Keratinocyte (primary cell): ENCODE data around the gene TMC5. TPM values are rescaled to one million over a fixed set of nuclear protein-coding genes. Genes with fewer than 3 reads are reported as not detected.

ENCODE experiments used
- DNase-seq: peaks from one replicate; pipeline ENCODE4 v3.0.0-alpha.2; 2011; ENCODE audit warnings: low read depth, missing footprints, low spot score
- FAIRE-seq: peaks from 2 replicates; lab custom pipeline; 2011; peaks lifted over from hg19 to GRCh38; lab: Jason Lieb, UNC
- H2AFZ ChIP-seq: 2 replicates; pipeline ENCODE4 v1.6.0; 2012; ENCODE audit warnings: low read length, control low read depth, inconsistent platforms; ENCODE audit not compliant: control insufficient read depth
- H3K27ac ChIP-seq: 2 replicates; pipeline ENCODE4 v1.5.1; 2011; ENCODE audit warnings: low read length; ENCODE audit not compliant: control insufficient read depth, insufficient read depth
- H3K27me3 ChIP-seq: 3 replicates; pipeline ENCODE4 v1.6.0; 2011; ENCODE audit warnings: low read length; ENCODE audit not compliant: control insufficient read depth, insufficient read depth; ENCODE audit errors: extremely low read depth
- H3K36me3 ChIP-seq, 2 experiments: 2 replicates in 1 of 2; 3 replicates in 1 of 2; pipeline ENCODE4 v1.5.1; 2011; ENCODE audit warnings: low read length in 2 of 2, mild to moderate bottlenecking in 1 of 2; ENCODE audit not compliant: control insufficient read depth in 2 of 2, insufficient read depth in 2 of 2; ENCODE audit errors: extremely low read depth in 1 of 2
- H3K4me1 ChIP-seq: 3 replicates; pipeline ENCODE4 v1.5.1; 2011; ENCODE audit warnings: low read length; ENCODE audit not compliant: control insufficient read depth, insufficient read depth; ENCODE audit errors: extremely low read depth
- H3K4me2 ChIP-seq: 3 replicates; pipeline ENCODE4 v1.6.0; 2011; ENCODE audit warnings: low read depth, low read length; ENCODE audit not compliant: control insufficient read depth, insufficient read depth; ENCODE audit errors: extremely low read depth
- H3K4me3 ChIP-seq, 3 experiments: fragments of 200-600 bp in 1 of 3; sonication (generic) in 1 of 3; 2 replicates in 2 of 3; 3 replicates in 1 of 3; pipeline ENCODE4 v1.5.1; 2011 to 2016; ENCODE audit warnings: low read length in 3 of 3, mild to moderate bottlenecking in 3 of 3, control low read depth in 2 of 3, inconsistent platforms in 1 of 3, low read depth in 1 of 3, mixed read lengths in 1 of 3, mixed run types in 1 of 3, moderate library complexity in 1 of 3; ENCODE audit not compliant: control insufficient read depth in 2 of 3, insufficient read depth in 2 of 3; ENCODE audit errors: extremely low read depth in 1 of 3
- H3K79me2 ChIP-seq: 2 replicates; pipeline ENCODE4 v1.6.0; 2012; ENCODE audit warnings: low read length; ENCODE audit not compliant: control insufficient read depth, insufficient read depth
- H3K9ac ChIP-seq: 3 replicates; pipeline ENCODE4 v1.6.0; 2011; ENCODE audit warnings: low read length; ENCODE audit not compliant: control insufficient read depth, insufficient read depth; ENCODE audit errors: extremely low read depth
- H3K9me1 ChIP-seq: 3 replicates; pipeline ENCODE4 v1.6.0; 2011; ENCODE audit warnings: low read length; ENCODE audit not compliant: control insufficient read depth, insufficient read depth; ENCODE audit errors: extremely low read depth
- H3K9me3 ChIP-seq: 2 replicates; pipeline ENCODE4 v1.5.1; 2012; ENCODE audit warnings: low read depth, low read length; ENCODE audit not compliant: control insufficient read depth
- H4K20me1 ChIP-seq: 3 replicates; pipeline ENCODE4 v1.6.0; 2011; ENCODE audit warnings: low read length; ENCODE audit not compliant: control insufficient read depth, insufficient read depth; ENCODE audit errors: extremely low read depth
- CTCF ChIP-seq, 3 experiments: IDR thresholded peaks in 1 of 3; conservative IDR thresholded peaks in 1 of 3; optimal IDR thresholded peaks in 1 of 3; 2 replicates in 2 of 3; 3 replicates in 1 of 3; pipeline versions ENCODE3 to v1.5.1; 2011; ENCODE audit warnings: low read length in 3 of 3, mild to moderate bottlenecking in 3 of 3, moderate library complexity in 2 of 3, control low read depth in 1 of 3, inconsistent platforms in 1 of 3; ENCODE audit not compliant: insufficient read depth in 2 of 3; ENCODE audit errors: extremely low read depth in 1 of 3
- EZH2 ChIP-seq: IDR thresholded peaks from one replicate; pipeline ENCODE4 v1.6.1; 2012; ENCODE audit warnings: inconsistent platforms, mild to moderate bottlenecking, low read length, moderate library complexity
- dilution Hi-C: fragments of 300-500 bp; cut with MboI; formaldehyde crosslinking; loops from one replicate; pipeline ENCODE4 v1.7.0; 2020; ENCODE audit warnings: low sequenced_read_pairs; ENCODE audit not compliant: extremely low pct_ligation_motif_present
- polyA plus RNA-seq, 5 experiments: library from polyadenylated mRNA; depleted of rRNA in 3 of 5; stranded (reverse) in 3 of 5; stranded (forward) in 1 of 5; unstranded in 1 of 5; fragments of >200 nt; gene quantifications; 1 replicate in 1 of 5; 2 replicates in 3 of 5; 3 replicates in 1 of 5; pipeline versions ENCODE4 v1.2.1 to v1.2.3, GENCODE V29; 2011 to 2012; ENCODE audit warnings: missing spikeins in 2 of 5, low read depth in 1 of 5, low replicate concordance in 1 of 5

The TMC5 gene
- polyA plus RNA-seq, 1 donor (not counting 4 experiments of a cell fraction or from before 2014, with no cell fraction given): 0.18 TPM

- no peak overlapping the region for H3K27ac ChIP-seq
Observed at GRCh38 chr16:19518388-19518787, 100.7 kb downstream of the TMC5 start.

GRCh38 chr16:19520861-19521331 is 103.2 kb downstream of the TMC5 start:
- TF ChIP-seq EZH2 (no peak), CTCF (optimal IDR thresholded peaks at IDR 0.05 in 1 of 3, IDR thresholded peaks at IDR 0.05 in 1 of 3, conservative IDR thresholded peaks at IDR 0.05 in 1 of 3; ENCODE audit: extremely low read depth in 1 of 3, insufficient read depth in 2 of 3, low read length in 3 of 3) (no peak)
- Histone ChIP-seq H2AFZ (no peak overlapping the region), H3K4me2 (peak overlapping the region; percentile 96), H3K9ac (peak overlapping the region; percentile 86), H3K27me3 (no peaks in the 10 kb centered on the region), H3K79me2 (peaks cover 47% of the 10 kb centered on the region), H3K36me3 (peaks cover 0 to 2% of the 10 kb centered on the region in 2 experiments), H3K27ac (peak overlapping the region; percentile 61), H3K4me3 (peak overlapping the region; percentile 63 to 98 (median 81)), H3K9me3 (no peaks in the 10 kb centered on the region), H4K20me1 (peaks cover 3% of the 10 kb centered on the region), H3K9me1 (no peaks in the 10 kb centered on the region), H3K4me1 (peaks cover 38% of the 10 kb centered on the region)
- FAIRE-seq (no peak), DNase-seq (no peak)
- dilution Hi-C loops: loop anchor here (25.0 kb wide), 1 partner anchor 109 kb away; the partner anchor contains the start of gene TMC5

More at GRCh38 chr16:19518388-19518787, 100.7 kb downstream of the TMC5 start:
- Histone ChIP-seq H3K79me2 (peaks cover 33% of the 10 kb centered on the region), H4K20me1 (peaks cover 3% of the 10 kb centered on the region), H3K9me1 (no peaks in the 10 kb centered on the region), H3K27me3 (no peaks in the 10 kb centered on the region), H2AFZ (no peak overlapping the region), H3K36me3 (peaks cover 0 to 6% of the 10 kb centered on the region in 2 experiments), H3K9me3 (no peaks in the 10 kb centered on the region), H3K4me3 (no peak overlapping the region), H3K9ac (no peak overlapping the region), H3K4me2 (no peak overlapping the region), H3K4me1 (peaks cover 25% of the 10 kb centered on the region)
- FAIRE-seq (no peak), DNase-seq (no peak)
- TF ChIP-seq CTCF (optimal IDR thresholded peaks at IDR 0.05 in 1 of 3, IDR thresholded peaks at IDR 0.05 in 1 of 3, conservative IDR thresholded peaks at IDR 0.05 in 1 of 3; ENCODE audit: extremely low read depth in 1 of 3, insufficient read depth in 2 of 3, low read length in 3 of 3) (no peak), EZH2 (no peak)
- dilution Hi-C loops: loop anchor here (25.0 kb wide), 1 partner anchor 106 kb away; the partner anchor contains the start of gene TMC5
